Measurements from ENCODE around the gene PCGF5. TPM values are rescaled to one million over a fixed set of nuclear protein-coding genes. Genes with fewer than 3 reads are reported as not detected.

PCGF5 gene
- total RNA-seq: 10 to 100 TPM; 34.8 to 55.5 TPM
- 10 to 100 TPM; 18.9 to 29.6 TPM for polyA plus RNA-seq

DNA sequence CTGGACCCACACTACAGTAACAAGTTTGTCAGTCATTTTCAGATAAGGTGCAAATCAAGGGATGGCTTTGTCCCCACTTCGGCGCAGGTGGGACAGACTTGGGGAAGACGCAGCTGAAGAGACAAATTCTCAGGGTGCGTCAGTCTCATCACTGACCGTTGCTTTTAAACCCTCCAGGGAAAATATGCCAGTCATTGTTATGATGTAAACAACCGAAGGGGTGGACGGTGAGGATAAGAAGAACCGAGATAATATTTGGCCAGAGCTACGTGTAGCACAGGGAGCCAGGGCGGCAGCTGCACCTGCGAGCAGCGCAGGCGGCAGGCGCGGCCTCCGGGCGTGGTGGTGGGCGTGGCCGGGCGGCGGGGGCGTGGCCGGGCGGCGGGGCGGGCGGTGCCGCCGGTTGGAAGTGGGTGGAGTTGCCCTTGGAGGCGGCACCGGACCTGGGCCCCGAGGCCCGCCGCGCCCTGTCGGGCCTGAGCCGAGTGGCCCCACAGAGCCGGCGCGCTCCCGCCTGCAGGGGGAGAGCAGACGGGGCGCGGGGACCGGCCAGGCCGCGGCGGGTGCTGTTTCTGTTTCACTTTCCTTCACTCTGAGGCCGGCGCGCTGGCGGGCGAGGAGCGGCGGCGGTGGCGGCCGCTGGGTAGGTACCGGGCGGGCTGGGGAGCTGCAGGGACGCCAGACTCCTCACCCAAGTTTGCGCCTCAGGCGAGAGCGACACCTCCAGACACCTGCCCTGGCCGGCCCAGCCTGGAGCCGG lies at the start of gene PCGF5:
PCGF5 (plus strand) TSS at position 470 of the 760 bp plus-strand sequence. CDS start 2,209 bp downstream, outside the sequence.
- TF ChIP-seq, protein P1, sequence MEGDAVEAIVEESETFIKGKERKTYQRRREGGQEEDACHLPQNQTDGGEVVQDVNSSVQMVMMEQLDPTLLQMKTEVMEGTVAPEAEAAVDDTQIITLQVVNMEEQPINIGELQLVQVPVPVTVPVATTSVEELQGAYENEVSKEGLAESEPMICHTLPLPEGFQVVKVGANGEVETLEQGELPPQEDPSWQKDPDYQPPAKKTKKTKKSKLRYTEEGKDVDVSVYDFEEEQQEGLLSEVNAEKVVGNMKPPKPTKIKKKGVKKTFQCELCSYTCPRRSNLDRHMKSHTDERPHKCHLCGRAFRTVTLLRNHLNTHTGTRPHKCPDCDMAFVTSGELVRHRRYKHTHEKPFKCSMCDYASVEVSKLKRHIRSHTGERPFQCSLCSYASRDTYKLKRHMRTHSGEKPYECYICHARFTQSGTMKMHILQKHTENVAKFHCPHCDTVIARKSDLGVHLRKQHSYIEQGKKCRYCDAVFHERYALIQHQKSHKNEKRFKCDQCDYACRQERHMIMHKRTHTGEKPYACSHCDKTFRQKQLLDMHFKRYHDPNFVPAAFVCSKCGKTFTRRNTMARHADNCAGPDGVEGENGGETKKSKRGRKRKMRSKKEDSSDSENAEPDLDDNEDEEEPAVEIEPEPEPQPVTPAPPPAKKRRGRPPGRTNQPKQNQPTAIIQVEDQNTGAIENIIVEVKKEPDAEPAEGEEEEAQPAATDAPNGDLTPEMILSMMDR (IDR thresholded peaks at IDR 0.05; ENCODE audit: low read depth, low read length, missing input control): peak; percentile 57
- peak in 1 of 2 donors; percentile 49 for TF ChIP-seq RAD21 (IDR thresholded peaks at IDR 0.05)
- TF ChIP-seq GABPA (IDR thresholded peaks at IDR 0.05 in 1 of 2, conservative IDR thresholded peaks at IDR 0.05 in 1 of 2): no peak
- peak; percentile 51 for TF ChIP-seq SP1 (IDR thresholded peaks at IDR 0.05)
- TF ChIP-seq RXRA (IDR thresholded peaks at IDR 0.05): no peak
- TF ChIP-seq EGR1 (IDR thresholded peaks at IDR 0.05; ENCODE audit: low read depth in 2 of 2): no peak
- no peak for TF ChIP-seq REST (IDR thresholded peaks at IDR 0.05)
- TF ChIP-seq, protein P2, sequence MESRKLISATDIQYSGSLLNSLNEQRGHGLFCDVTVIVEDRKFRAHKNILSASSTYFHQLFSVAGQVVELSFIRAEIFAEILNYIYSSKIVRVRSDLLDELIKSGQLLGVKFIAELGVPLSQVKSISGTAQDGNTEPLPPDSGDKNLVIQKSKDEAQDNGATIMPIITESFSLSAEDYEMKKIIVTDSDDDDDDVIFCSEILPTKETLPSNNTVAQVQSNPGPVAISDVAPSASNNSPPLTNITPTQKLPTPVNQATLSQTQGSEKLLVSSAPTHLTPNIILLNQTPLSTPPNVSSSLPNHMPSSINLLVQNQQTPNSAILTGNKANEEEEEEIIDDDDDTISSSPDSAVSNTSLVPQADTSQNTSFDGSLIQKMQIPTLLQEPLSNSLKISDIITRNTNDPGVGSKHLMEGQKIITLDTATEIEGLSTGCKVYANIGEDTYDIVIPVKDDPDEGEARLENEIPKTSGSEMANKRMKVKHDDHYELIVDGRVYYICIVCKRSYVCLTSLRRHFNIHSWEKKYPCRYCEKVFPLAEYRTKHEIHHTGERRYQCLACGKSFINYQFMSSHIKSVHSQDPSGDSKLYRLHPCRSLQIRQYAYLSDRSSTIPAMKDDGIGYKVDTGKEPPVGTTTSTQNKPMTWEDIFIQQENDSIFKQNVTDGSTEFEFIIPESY (IDR thresholded peaks at IDR 0.05): no peak
- no peak for TF ChIP-seq TAF1 (conservative IDR thresholded peaks at IDR 0.05)
- TF ChIP-seq, protein P3, sequence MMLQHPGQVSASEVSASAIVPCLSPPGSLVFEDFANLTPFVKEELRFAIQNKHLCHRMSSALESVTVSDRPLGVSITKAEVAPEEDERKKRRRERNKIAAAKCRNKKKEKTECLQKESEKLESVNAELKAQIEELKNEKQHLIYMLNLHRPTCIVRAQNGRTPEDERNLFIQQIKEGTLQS (IDR thresholded peaks at IDR 0.05): no peak
- no peak for TF ChIP-seq HNF4G (IDR thresholded peaks at IDR 0.05)
- peak in 1 of 2 donors; percentile 10 for TF ChIP-seq HNF4A (conservative IDR thresholded peaks at IDR 0.05)
- DNase-seq (ENCODE audit: low spot score): peak; percentile 97
- Histone ChIP-seq H3K27me3 (ENCODE audit: control insufficient read depth in 4 of 4, insufficient read depth in 4 of 4, low read length in 3 of 4) (no peaks in the 10 kb centered on the region), H3K27ac (ENCODE audit: low read depth in 1 of 2, low read length in 2 of 2) (peak within 1 kb of the TSS; percentile 90 to 96), H3K9me3 (ENCODE audit: control insufficient read depth in 4 of 4, low read length in 3 of 4) (no peaks in the 10 kb centered on the region), H3K36me3 (ENCODE audit: control insufficient read depth in 4 of 4, insufficient read depth in 3 of 4, low read depth in 1 of 4, low read length in 3 of 4) (peaks cover 0 to 2% (median 0%) of the 10 kb centered on the region in 4 donors), H3K9ac (ENCODE audit: low read depth in 1 of 2, low read length in 2 of 2) (peak within 1 kb of the TSS; percentile 86 to 93), H3K4me1 (ENCODE audit: control insufficient read depth in 4 of 4, insufficient read depth in 4 of 4, low read length in 3 of 4) (peaks cover 0 to 46% (median 17%) of the 10 kb centered on the region in 4 donors), H3K4me3 (ENCODE audit: low read depth in 1 of 3, low read length in 3 of 3) (peak within 1 kb of the TSS; percentile 76 to 91 (median 88))
- under 1% methylated on average over 66 of the region's 66 CpGs for WGBS

- Histone ChIP-seq H3K27me3 (ENCODE audit: control insufficient read depth in 4 of 4, insufficient read depth in 4 of 4, low read length in 3 of 4) (no peaks in the 10 kb centered on the region), H3K36me3 (ENCODE audit: control insufficient read depth in 4 of 4, insufficient read depth in 3 of 4, low read depth in 1 of 4, low read length in 3 of 4) (no peaks in the 10 kb centered on the region)
- WGBS: 90% methylated on average over 3 of the region's 3 CpGs
Measured at GRCh38 chr10:91171485-91171884, 49.0 kb upstream of the PCGF5 start.

More at GRCh38 chr10:91171485-91171884, 49.0 kb upstream of the PCGF5 start:
- H3K9me3 ChIP-seq (ENCODE audit: control insufficient read depth in 4 of 4, low read length in 3 of 4): no peaks in the 10 kb centered on the region
- no peak for TF ChIP-seq MAX (IDR thresholded peaks at IDR 0.05)
- TF ChIP-seq NR2F2 (IDR thresholded peaks at IDR 0.05): no peak
- TF ChIP-seq FOXA1 (IDR thresholded peaks at IDR 0.05): no peak
- no peak for TF ChIP-seq YY1 (IDR thresholded peaks at IDR 0.05)
- TF ChIP-seq SP1 (IDR thresholded peaks at IDR 0.05): no peak
- no peak for TF ChIP-seq REST (IDR thresholded peaks at IDR 0.05)
- no peak for TF ChIP-seq TAF1 (conservative IDR thresholded peaks at IDR 0.05)
- no peak for TF ChIP-seq EGR1 (IDR thresholded peaks at IDR 0.05; ENCODE audit: low read depth in 2 of 2)
- TF ChIP-seq HNF4A (conservative IDR thresholded peaks at IDR 0.05): no peak
- no peak for TF ChIP-seq FOXA2 (IDR thresholded peaks at IDR 0.05)
- no peak for TF ChIP-seq RAD21 (IDR thresholded peaks at IDR 0.05)
- H3K9ac ChIP-seq (ENCODE audit: low read depth in 1 of 2, low read length in 2 of 2): no peak overlapping the region
- H3K4me3 ChIP-seq (ENCODE audit: low read depth in 1 of 3, low read length in 3 of 3): no peak overlapping the region
- peaks cover 0 to 2% (median 0%) of the 10 kb centered on the region in 4 donors for H3K4me1 ChIP-seq (ENCODE audit: control insufficient read depth in 4 of 4, insufficient read depth in 4 of 4, low read length in 3 of 4)
- no peak for DNase-seq (ENCODE audit: low spot score)
- H3K27ac ChIP-seq (ENCODE audit: low read depth in 1 of 2, low read length in 2 of 2): no peak overlapping the region

Measured in liver (tissue), 9 donors.